Measurements from ENCODE around the gene RMND1. TPM values are rescaled to one million over a fixed set of nuclear protein-coding genes. Genes with fewer than 3 reads are reported as not detected.

The RMND1 gene
- total RNA-seq, 1 donor from 2014 or later: 44.0 TPM

DNA sequence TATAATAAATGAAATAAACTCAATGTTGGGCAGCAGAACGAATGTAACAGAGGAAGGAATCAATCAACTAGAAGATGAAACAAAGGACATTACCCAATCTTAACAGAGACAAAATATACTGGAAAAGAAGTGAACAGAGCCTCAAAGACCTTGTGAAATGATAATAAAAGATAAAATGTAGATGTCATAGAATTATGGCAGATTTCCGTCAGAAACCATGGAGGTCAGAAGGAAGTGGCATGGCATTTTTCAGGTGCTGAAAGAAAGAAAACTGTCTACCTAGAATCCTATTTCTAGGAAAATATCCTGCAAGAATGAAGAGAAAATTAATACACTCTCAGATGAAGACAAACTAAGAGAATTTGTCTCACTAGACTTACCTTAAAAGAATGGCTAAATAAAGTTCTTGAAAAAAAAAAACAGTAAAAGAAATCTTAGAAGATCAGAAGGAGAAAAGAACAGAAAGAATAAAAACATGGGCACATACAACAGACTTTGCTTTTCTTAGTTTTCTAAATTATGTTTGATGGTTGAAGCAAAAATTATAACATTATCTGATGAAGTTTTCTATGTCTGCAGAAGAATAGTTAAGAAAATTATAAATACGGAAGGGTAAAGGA, 37.2 kb downstream of the RMND1 start:
- Histone ChIP-seq H3F3A (ENCODE audit: low read depth) (peaks cover 1% of the 10 kb centered on the region), H3K4me1 (no peaks in the 10 kb centered on the region), H4K20me1 (ENCODE audit: low read depth) (no peaks in the 10 kb centered on the region), H2AFZ (replicated peaks) (no peak overlapping the region), H3K27me3 (no peaks in the 10 kb centered on the region), H3K79me2 (ENCODE audit: low read depth) (no peaks in the 10 kb centered on the region), H3K4me2 (no peak overlapping the region), H3K9ac (no peak overlapping the region), H3K36me3 (peaks cover 13% of the 10 kb centered on the region), H3K27ac (no peak overlapping the region), H3K9me3 (ENCODE audit: low read depth) (no peaks in the 10 kb centered on the region), H3K4me3 (no peak overlapping the region)
- no peak for TF ChIP-seq EZH2phosphoT487 (IDR thresholded peaks at IDR 0.05)
- TF ChIP-seq, protein P1, sequence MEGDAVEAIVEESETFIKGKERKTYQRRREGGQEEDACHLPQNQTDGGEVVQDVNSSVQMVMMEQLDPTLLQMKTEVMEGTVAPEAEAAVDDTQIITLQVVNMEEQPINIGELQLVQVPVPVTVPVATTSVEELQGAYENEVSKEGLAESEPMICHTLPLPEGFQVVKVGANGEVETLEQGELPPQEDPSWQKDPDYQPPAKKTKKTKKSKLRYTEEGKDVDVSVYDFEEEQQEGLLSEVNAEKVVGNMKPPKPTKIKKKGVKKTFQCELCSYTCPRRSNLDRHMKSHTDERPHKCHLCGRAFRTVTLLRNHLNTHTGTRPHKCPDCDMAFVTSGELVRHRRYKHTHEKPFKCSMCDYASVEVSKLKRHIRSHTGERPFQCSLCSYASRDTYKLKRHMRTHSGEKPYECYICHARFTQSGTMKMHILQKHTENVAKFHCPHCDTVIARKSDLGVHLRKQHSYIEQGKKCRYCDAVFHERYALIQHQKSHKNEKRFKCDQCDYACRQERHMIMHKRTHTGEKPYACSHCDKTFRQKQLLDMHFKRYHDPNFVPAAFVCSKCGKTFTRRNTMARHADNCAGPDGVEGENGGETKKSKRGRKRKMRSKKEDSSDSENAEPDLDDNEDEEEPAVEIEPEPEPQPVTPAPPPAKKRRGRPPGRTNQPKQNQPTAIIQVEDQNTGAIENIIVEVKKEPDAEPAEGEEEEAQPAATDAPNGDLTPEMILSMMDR (IDR thresholded peaks at IDR 0.05): no peak
- no peak for TF ChIP-seq EZH2 (IDR thresholded peaks at IDR 0.05)
- Mint-ChIP-seq H3K4me1 (no peaks in the 10 kb centered on the region), H3K27me3 (ENCODE audit: insufficient read depth, low read depth) (no peaks in the 10 kb centered on the region), H3K9me3 (peaks cover 5% of the 10 kb centered on the region), H3K27ac (no peak overlapping the region), H3K4me3 (no peak overlapping the region), H3K36me3 (peaks cover 45% of the 10 kb centered on the region)
- no peak for DNase-seq (ENCODE audit: low spot score)

DNA sequence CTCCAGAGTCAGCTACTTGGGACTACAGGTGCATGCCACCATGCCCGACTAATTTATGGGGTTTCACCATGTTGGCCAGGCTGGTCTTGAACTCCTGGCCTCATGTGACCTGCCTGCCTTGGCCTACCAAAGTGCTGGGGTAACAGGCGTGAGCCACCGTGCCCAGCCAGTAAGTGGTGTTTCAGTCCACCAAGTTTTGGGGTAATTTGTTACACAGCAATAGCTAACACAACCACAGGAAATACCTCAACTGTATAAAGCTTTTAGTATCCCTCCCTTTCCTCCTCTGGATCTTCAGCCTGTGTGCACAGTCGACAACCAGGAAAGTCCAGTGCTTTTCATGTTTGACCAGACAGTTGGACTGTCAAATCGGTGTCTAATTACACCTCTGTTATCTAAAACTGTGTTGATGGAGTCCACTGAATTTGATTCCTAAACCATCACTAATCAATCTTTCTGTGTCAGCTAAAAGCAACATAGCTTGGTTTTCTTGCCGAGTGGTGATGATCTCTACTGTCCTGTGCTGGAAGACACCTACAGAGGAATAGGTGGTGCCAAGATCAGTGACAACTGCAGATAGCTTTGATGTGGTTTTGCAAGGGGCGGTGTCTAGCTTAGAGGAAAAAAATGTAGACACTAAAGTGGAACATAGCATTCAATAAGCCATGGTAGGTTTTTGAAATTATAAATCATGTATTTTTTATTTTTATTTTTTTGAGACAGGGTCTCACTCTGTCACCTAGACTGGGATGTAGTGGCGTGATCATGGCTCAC, 38.4 kb downstream of the RMND1 start:
- no peaks in the 10 kb centered on the region for H4K20me1 ChIP-seq (ENCODE audit: low read depth)
- no peaks in the 10 kb centered on the region for H3K27me3 ChIP-seq
- no peaks in the 10 kb centered on the region for H3K9me3 ChIP-seq (ENCODE audit: low read depth)
- Mint-ChIP-seq H3K27me3 (ENCODE audit: insufficient read depth, low read depth) (no peaks in the 10 kb centered on the region), H3K27ac (no peak overlapping the region), H3K4me1 (no peaks in the 10 kb centered on the region), H3K4me3 (no peak overlapping the region), H3K36me3 (peaks cover 53% of the 10 kb centered on the region), H3K9me3 (peaks cover 5% of the 10 kb centered on the region)
- DNase-seq (ENCODE audit: low spot score): no peak
- H3K27ac ChIP-seq: no peak overlapping the region
- H3K4me2 ChIP-seq: no peak overlapping the region
- H3K36me3 ChIP-seq: peaks cover 13% of the 10 kb centered on the region
- H3K9ac ChIP-seq: no peak overlapping the region
- peaks cover 4% of the 10 kb centered on the region for H3F3A ChIP-seq (ENCODE audit: low read depth)
- H3K79me2 ChIP-seq (ENCODE audit: low read depth): no peaks in the 10 kb centered on the region
- H2AFZ ChIP-seq (replicated peaks): no peak overlapping the region
- TF ChIP-seq EZH2phosphoT487 (IDR thresholded peaks at IDR 0.05): no peak
- TF ChIP-seq, protein P1 (IDR thresholded peaks at IDR 0.05): no peak
- no peak for TF ChIP-seq EZH2 (IDR thresholded peaks at IDR 0.05)
- H3K4me1 ChIP-seq: no peaks in the 10 kb centered on the region
- no peak overlapping the region for H3K4me3 ChIP-seq

DNA sequence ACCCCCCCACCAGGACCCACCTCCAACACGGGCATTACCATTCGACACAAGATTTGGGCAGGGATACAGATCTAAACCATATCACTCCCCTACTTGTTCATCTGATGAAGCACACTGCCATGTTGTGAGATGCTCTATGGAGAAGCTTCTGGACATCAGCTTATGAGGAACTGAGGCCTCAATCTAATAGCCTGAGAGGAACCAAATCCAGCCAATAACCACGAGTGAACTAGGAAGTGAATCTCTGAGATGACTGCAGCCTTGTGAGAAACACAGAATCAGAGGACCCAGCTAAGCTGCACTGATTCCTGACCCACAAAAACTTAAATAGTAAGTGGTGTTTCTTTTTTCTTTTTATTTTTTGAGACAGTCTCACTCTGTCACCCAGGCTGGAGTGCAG, 39.0 kb downstream of the RMND1 start:
- Histone ChIP-seq H2AFZ (replicated peaks) (no peak overlapping the region), H4K20me1 (ENCODE audit: low read depth) (no peaks in the 10 kb centered on the region), H3K4me1 (no peaks in the 10 kb centered on the region), H3K9ac (no peak overlapping the region), H3K4me3 (no peak overlapping the region), H3K4me2 (no peak overlapping the region), H3K27ac (no peak overlapping the region), H3K36me3 (peaks cover 13% of the 10 kb centered on the region), H3F3A (ENCODE audit: low read depth) (peaks cover 4% of the 10 kb centered on the region), H3K27me3 (no peaks in the 10 kb centered on the region), H3K79me2 (ENCODE audit: low read depth) (no peaks in the 10 kb centered on the region), H3K9me3 (ENCODE audit: low read depth) (no peaks in the 10 kb centered on the region)
- Mint-ChIP-seq H3K4me3 (no peak overlapping the region), H3K36me3 (peaks cover 53% of the 10 kb centered on the region), H3K27ac (no peak overlapping the region), H3K9me3 (peaks cover 5% of the 10 kb centered on the region), H3K27me3 (ENCODE audit: insufficient read depth, low read depth) (no peaks in the 10 kb centered on the region), H3K4me1 (no peaks in the 10 kb centered on the region)
- DNase-seq (ENCODE audit: low spot score): no peak
- TF ChIP-seq, protein P1 (IDR thresholded peaks at IDR 0.05): no peak
- TF ChIP-seq EZH2phosphoT487 (IDR thresholded peaks at IDR 0.05) (no peak), EZH2 (IDR thresholded peaks at IDR 0.05) (no peak)

All from neural progenitor cell (in vitro differentiated cells).